Ascending aorta (tissue), 2 donors: ENCODE measurements around the gene DYDC2. TPM values are rescaled to one million over a fixed set of nuclear protein-coding genes. Genes with fewer than 3 reads are reported as not detected.

Experiments
- DNase-seq, 2 donors: peaks; one replicate each; pipeline ENCODE4 v3.0.0-alpha.2; 2019; ENCODE audit warnings: low spot score in 2 of 2
- H3K27ac ChIP-seq, 2 donors: fragments of 200-600 bp; sonication (generic); one replicate each; pipeline ENCODE4 v1.5.1; 2016 to 2017; ENCODE audit warnings: mild to moderate bottlenecking in 1 of 2
- H3K27me3 ChIP-seq: fragments of 200-600 bp; sonication (generic); one replicate; pipeline ENCODE4 v1.5.1; 2017
- H3K36me3 ChIP-seq, 2 donors: fragments of 200-600 bp; sonication (generic); one replicate each; pipeline ENCODE4 v1.5.1; 2016
- H3K4me1 ChIP-seq, 2 donors: fragments of 200-600 bp; sonication (generic); one replicate each; pipeline ENCODE4 v1.5.1; 2016 to 2017; ENCODE audit warnings: mild to moderate bottlenecking in 1 of 2
- H3K4me3 ChIP-seq, 2 donors: fragments of 200-600 bp; sonication (generic); one replicate each; pipeline ENCODE4 v1.5.1; 2016 to 2017; ENCODE audit warnings: mild to moderate bottlenecking in 1 of 2
- H3K9me3 ChIP-seq, 2 donors: fragments of 200-600 bp; sonication (generic); one replicate each; pipeline ENCODE4 v1.5.1; 2016
- intact Hi-C: fragments of 100-400 bp; cut with DNase I; formaldehyde crosslinking; loops from one replicate; pipeline ENCODE4 v1.15.1; 2023
- total RNA-seq: library from RNA; depleted of rRNA; stranded (reverse); fragments of >200 nt; gene quantifications from one replicate; pipeline ENCODE4 v1.1.0, GENCODE V29; 2016
- TF ChIP-seq, protein P1 (sequence below), 3 experiments: fragments of 200-600 bp in 2 of 3; fragments of 450-650 bp in 1 of 3; sonication (generic) in 2 of 3; IDR thresholded peaks; one replicate each; pipeline ENCODE4 v1.5.1; 2016 to 2019; ENCODE audit warnings: antibody characterized with exemption in 3 of 3, mild to moderate bottlenecking in 1 of 3, moderate library complexity in 1 of 3

DYDC2 gene
- total RNA-seq, 1 donor from 2014 or later = not detected

DNA sequence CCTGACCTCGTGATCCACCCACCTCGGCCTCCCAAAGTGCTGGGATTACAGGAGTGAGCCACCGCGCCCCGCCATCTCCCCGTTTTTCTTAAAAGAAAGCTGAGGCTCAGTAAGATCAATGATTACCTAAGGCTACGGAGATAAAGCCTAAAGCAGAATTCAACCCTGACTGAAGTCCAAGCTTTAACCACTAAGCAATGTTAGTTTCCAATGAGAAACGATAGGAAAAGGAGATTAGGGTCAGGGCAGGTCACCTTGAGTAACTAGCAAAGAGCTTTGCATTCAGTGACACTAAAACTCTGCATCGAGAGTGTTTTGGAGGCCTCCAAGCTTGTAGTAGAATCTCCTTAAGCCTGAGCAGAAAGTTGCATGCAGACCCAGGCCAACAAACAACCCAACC, 34.2 kb downstream of the DYDC2 start:
- Histone ChIP-seq H3K4me3 (no peak overlapping the region), H3K4me1 (peaks cover 13 to 27% of the 10 kb centered on the region in 2 donors), H3K27me3 (no peaks in the 10 kb centered on the region), H3K36me3 (no peaks in the 10 kb centered on the region), H3K27ac (no peak overlapping the region), H3K9me3 (no peaks in the 10 kb centered on the region)
- TF ChIP-seq, protein P1, sequence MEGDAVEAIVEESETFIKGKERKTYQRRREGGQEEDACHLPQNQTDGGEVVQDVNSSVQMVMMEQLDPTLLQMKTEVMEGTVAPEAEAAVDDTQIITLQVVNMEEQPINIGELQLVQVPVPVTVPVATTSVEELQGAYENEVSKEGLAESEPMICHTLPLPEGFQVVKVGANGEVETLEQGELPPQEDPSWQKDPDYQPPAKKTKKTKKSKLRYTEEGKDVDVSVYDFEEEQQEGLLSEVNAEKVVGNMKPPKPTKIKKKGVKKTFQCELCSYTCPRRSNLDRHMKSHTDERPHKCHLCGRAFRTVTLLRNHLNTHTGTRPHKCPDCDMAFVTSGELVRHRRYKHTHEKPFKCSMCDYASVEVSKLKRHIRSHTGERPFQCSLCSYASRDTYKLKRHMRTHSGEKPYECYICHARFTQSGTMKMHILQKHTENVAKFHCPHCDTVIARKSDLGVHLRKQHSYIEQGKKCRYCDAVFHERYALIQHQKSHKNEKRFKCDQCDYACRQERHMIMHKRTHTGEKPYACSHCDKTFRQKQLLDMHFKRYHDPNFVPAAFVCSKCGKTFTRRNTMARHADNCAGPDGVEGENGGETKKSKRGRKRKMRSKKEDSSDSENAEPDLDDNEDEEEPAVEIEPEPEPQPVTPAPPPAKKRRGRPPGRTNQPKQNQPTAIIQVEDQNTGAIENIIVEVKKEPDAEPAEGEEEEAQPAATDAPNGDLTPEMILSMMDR (IDR thresholded peaks at IDR 0.05) = no peak
- intact Hi-C loops = no loop called here
- no peak for DNase-seq

DNA sequence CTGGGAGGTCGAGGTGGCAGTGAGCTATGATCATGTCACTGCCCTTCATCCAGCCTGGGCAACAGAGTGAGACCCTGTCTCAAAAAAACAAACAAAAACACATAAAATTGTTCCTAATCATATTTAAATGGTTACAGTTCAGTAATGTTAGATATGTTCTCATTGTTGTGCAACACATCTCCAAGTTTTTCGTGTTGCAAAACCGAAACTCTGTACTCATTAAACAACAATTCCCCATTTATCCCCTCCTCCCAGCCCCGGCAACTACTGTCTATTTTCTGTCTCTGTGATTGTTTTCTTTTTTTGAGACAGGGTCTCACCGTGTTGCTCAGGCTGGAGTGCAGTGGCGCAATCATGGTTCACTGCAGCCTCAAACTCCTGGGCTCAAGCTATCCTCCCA, 35.7 kb downstream of the DYDC2 start:
- TF ChIP-seq, protein P1 (IDR thresholded peaks at IDR 0.05) = no peak
- no peaks in the 10 kb centered on the region for H3K36me3 ChIP-seq
- intact Hi-C loops = no loop called here

DNA sequence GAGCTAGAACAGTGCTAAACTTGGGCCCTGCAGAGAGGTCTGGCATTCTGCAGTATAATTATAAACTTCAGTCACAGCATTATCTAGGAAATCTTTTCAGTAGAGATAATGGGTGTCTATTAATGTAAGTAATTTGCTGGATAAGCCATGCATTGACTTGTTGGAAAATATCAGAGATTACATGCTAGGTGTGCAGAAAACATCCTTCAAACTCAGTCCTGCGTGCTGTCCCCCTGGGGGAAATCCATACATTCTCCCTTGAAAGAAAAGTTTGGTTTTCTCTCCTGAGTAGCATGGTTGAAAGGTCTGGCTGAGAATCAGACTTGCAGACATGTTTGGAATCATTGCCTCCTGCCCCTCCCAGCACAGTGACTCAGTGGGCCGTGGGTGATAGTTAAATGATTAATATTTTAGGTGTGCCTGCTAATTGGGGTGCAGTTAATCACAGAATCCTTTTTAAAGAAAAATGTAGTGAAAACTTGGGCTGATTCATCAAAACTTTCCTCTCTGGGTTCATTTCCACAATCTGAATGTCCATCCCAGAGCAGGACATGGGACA, 37.9 kb downstream of the DYDC2 start:
- Histone ChIP-seq H3K36me3 (no peaks in the 10 kb centered on the region), H3K4me1 (no peaks in the 10 kb centered on the region), H3K27ac (no peak overlapping the region), H3K4me3 (no peak overlapping the region), H3K27me3 (no peaks in the 10 kb centered on the region), H3K9me3 (no peaks in the 10 kb centered on the region)
- intact Hi-C loops = no loop called here
- no peak for DNase-seq
- TF ChIP-seq, protein P1 (IDR thresholded peaks at IDR 0.05) = no peak

More for the DNA sequence above, 35.7 kb downstream of the DYDC2 start:
- DNase-seq = no peak
- Histone ChIP-seq H3K4me3 (no peak overlapping the region), H3K9me3 (no peaks in the 10 kb centered on the region), H3K4me1 (peaks cover 13 to 15% of the 10 kb centered on the region in 2 donors), H3K27ac (no peak overlapping the region), H3K27me3 (no peaks in the 10 kb centered on the region)

- no peaks in the 10 kb centered on the region for H3K9me3 ChIP-seq
- DNase-seq = no peak
- no peak overlapping the region for H3K27ac ChIP-seq
- TF ChIP-seq, protein P1 (IDR thresholded peaks at IDR 0.05) = no peak
- no peaks in the 10 kb centered on the region for H3K4me1 ChIP-seq
- no peaks in the 10 kb centered on the region for H3K36me3 ChIP-seq
- H3K27me3 ChIP-seq = no peaks in the 10 kb centered on the region
- H3K4me3 ChIP-seq = no peak overlapping the region
- intact Hi-C loops = no loop called here
These were observed 40.4 kb downstream of the DYDC2 start for GRCh38 chr10:80397014-80397413.

GRCh38 chr10:80400136-80400804, 43.7 kb downstream of the DYDC2 start:
- H3K9me3 ChIP-seq = no peaks in the 10 kb centered on the region
- H3K4me3 ChIP-seq = no peak overlapping the region
- no peaks in the 10 kb centered on the region for H3K4me1 ChIP-seq
- no peaks in the 10 kb centered on the region for H3K27me3 ChIP-seq
- H3K27ac ChIP-seq = no peak overlapping the region
- H3K36me3 ChIP-seq = no peaks in the 10 kb centered on the region
- DNase-seq = no peak
- intact Hi-C loops = no loop called here
- TF ChIP-seq, protein P1 (IDR thresholded peaks at IDR 0.05) = no peak
